Liver (tissue), 9 donors: ENCODE results near the gene GMDS. TPM values are rescaled to one million over a fixed set of nuclear protein-coding genes. Genes with fewer than 3 reads are reported as not detected.

Experiments used
- DNase-seq: peaks from one replicate; pipeline ENCODE4 v3.0.0-alpha.2; 2017; ENCODE audit warnings: low spot score
- H3K27ac ChIP-seq, 2 donors: one replicate each; pipeline ENCODE4 v1.7.0; 2013; ENCODE audit warnings: inconsistent platforms in 2 of 2, low read length in 2 of 2, control low read depth in 1 of 2, low read depth in 1 of 2, mild to moderate bottlenecking in 1 of 2
- H3K27me3 ChIP-seq, 4 donors: one replicate each; pipeline versions ENCODE4 v1.6.1 to v1.7.0; 2013; ENCODE audit warnings: low read length in 3 of 4, inconsistent platforms in 1 of 4, mild to moderate bottlenecking in 1 of 4, moderate library complexity in 1 of 4; ENCODE audit not compliant: control insufficient read depth in 4 of 4, insufficient read depth in 4 of 4
- H3K36me3 ChIP-seq, 4 donors: one replicate each; pipeline versions ENCODE4 v1.6.1 to v1.7.0; 2013; ENCODE audit warnings: low read length in 3 of 4, mild to moderate bottlenecking in 3 of 4, low read depth in 1 of 4, moderate library complexity in 1 of 4; ENCODE audit not compliant: control insufficient read depth in 4 of 4, insufficient read depth in 3 of 4
- H3K4me1 ChIP-seq, 4 donors: one replicate each; pipeline versions ENCODE4 v1.6.1 to v1.7.0; 2013; ENCODE audit warnings: low read length in 3 of 4, mild to moderate bottlenecking in 3 of 4, moderate library complexity in 1 of 4; ENCODE audit not compliant: control insufficient read depth in 4 of 4, insufficient read depth in 4 of 4
- H3K4me3 ChIP-seq, 3 donors: one replicate each; pipeline versions ENCODE4 v1.6.1 to v1.7.0; 2013; ENCODE audit warnings: low read length in 3 of 3, control low read depth in 1 of 3, low read depth in 1 of 3, mild to moderate bottlenecking in 1 of 3
- H3K9ac ChIP-seq, 2 donors: one replicate each; pipeline ENCODE4 v1.7.0; 2013; ENCODE audit warnings: low read length in 2 of 2, mild to moderate bottlenecking in 2 of 2, moderate library complexity in 2 of 2, control low read depth in 1 of 2, low read depth in 1 of 2
- H3K9me3 ChIP-seq, 4 donors: one replicate each; pipeline versions ENCODE4 v1.6.1 to v1.7.0; 2013; ENCODE audit warnings: low read length in 3 of 4; ENCODE audit not compliant: control insufficient read depth in 4 of 4
- CTCF ChIP-seq: fragments of 150-350 bp; IDR thresholded peaks from 2 replicates; pipeline ENCODE4 v1.5.1; 2017; ENCODE audit warnings: improper control_type of control experiment, low read depth, low read length; ENCODE audit not compliant: missing input control
- EGR1 ChIP-seq, 2 donors: IDR thresholded peaks; 2 replicates each; pipeline ENCODE4 v1.6.1; 2016 to 2018; ENCODE audit warnings: antibody characterized with exemption in 2 of 2, low read depth in 2 of 2
- FOXA1 ChIP-seq: IDR thresholded peaks from 2 replicates; pipeline ENCODE4 v1.6.1; 2016; ENCODE audit warnings: antibody characterized with exemption
- FOXA2 ChIP-seq: IDR thresholded peaks from 2 replicates; pipeline ENCODE4 v1.6.1; 2016; ENCODE audit warnings: antibody characterized with exemption
- GABPA ChIP-seq, 2 donors: IDR thresholded peaks in 1 of 2; conservative IDR thresholded peaks in 1 of 2; 2 replicates each; pipeline ENCODE4 v1.6.1; 2016; ENCODE audit warnings: antibody characterized with exemption in 2 of 2, mild to moderate bottlenecking in 1 of 2, moderate library complexity in 1 of 2
- HNF4A ChIP-seq, 2 donors: conservative IDR thresholded peaks; 2 replicates each; pipeline ENCODE4 v1.6.1; 2016; ENCODE audit warnings: antibody characterized with exemption in 2 of 2, mild to moderate bottlenecking in 2 of 2
- HNF4G ChIP-seq: IDR thresholded peaks from 2 replicates; pipeline ENCODE4 v1.6.1; 2016; ENCODE audit warnings: antibody characterized with exemption
- JUND ChIP-seq, 2 donors: IDR thresholded peaks; 2 replicates each; pipeline ENCODE4 v1.6.1; 2016; ENCODE audit warnings: antibody characterized with exemption in 2 of 2
- MAX ChIP-seq: IDR thresholded peaks from 2 replicates; pipeline ENCODE4 v1.6.1; 2016; ENCODE audit warnings: antibody characterized with exemption
- NR2F2 ChIP-seq: IDR thresholded peaks from 2 replicates; pipeline ENCODE4 v1.6.1; 2016; ENCODE audit warnings: antibody characterized with exemption
- RAD21 ChIP-seq, 2 donors: IDR thresholded peaks; 2 replicates each; pipeline ENCODE4 v1.6.1; 2016; ENCODE audit warnings: antibody characterized with exemption in 2 of 2, mild to moderate bottlenecking in 2 of 2
- REST ChIP-seq: IDR thresholded peaks from 2 replicates; pipeline ENCODE4 v1.6.1; 2016; ENCODE audit warnings: antibody characterized with exemption, mild to moderate bottlenecking
- RXRA ChIP-seq, 2 donors: IDR thresholded peaks; 2 replicates each; pipeline ENCODE4 v1.6.1; 2017 to 2018; ENCODE audit warnings: antibody characterized with exemption in 2 of 2, mild to moderate bottlenecking in 1 of 2
- SP1 ChIP-seq: IDR thresholded peaks from 2 replicates; pipeline ENCODE4 v1.6.1; 2018; ENCODE audit warnings: antibody characterized with exemption, mild to moderate bottlenecking
- TAF1 ChIP-seq: conservative IDR thresholded peaks from 2 replicates; pipeline ENCODE4 v1.6.1; 2016; ENCODE audit warnings: antibody characterized with exemption, mild to moderate bottlenecking
- YY1 ChIP-seq: IDR thresholded peaks from 2 replicates; pipeline ENCODE4 v1.6.1; 2016; ENCODE audit warnings: antibody characterized with exemption, mild to moderate bottlenecking
- WGBS: extraction: QIAGEN DNeasy Blood & Tissue Kit; methylation state at CpG from one replicate; pipeline ENCODE4 v1.1.7; 2013; 5-methylcytosine and 5-hydroxymethylcytosine counted together
- polyA plus RNA-seq, 2 donors: library from polyadenylated mRNA; stranded (reverse) in 1 of 2; unstranded in 1 of 2; fragments of 200-250 nt in 1 of 2; fragments of >200 nt in 1 of 2; fragmentation: Nextera tagmentation in 1 of 2; extraction: Ambion mirVana in 1 of 2; gene quantifications; one replicate each; pipeline versions ENCODE4 v1.2.1 to v1.2.3, GENCODE V29; 2013 to 2015
- total RNA-seq, 2 donors: library from RNA; depleted of rRNA; stranded (reverse); fragments of >200 nt; gene quantifications; one replicate each; pipeline ENCODE4 v1.2.3, GENCODE V29; 2014
- TF ChIP-seq, protein P1 (sequence below): IDR thresholded peaks from 2 replicates; pipeline ENCODE4 v1.6.1; 2016; ENCODE audit warnings: antibody characterized with exemption
- TF ChIP-seq, protein P2 (sequence below): IDR thresholded peaks from 2 replicates; pipeline ENCODE4 v1.6.1; 2016; ENCODE audit warnings: antibody characterized with exemption
- donor health status: healthy.
- donor health status: healthy.
- donor health status: healthy.
- donor health status: healthy.
- donor health status: healthy.

The GMDS gene
- total and polyA plus RNA-seq, 4 donors: 3.5 to 15.6 (median 13.0) TPM

DNA sequence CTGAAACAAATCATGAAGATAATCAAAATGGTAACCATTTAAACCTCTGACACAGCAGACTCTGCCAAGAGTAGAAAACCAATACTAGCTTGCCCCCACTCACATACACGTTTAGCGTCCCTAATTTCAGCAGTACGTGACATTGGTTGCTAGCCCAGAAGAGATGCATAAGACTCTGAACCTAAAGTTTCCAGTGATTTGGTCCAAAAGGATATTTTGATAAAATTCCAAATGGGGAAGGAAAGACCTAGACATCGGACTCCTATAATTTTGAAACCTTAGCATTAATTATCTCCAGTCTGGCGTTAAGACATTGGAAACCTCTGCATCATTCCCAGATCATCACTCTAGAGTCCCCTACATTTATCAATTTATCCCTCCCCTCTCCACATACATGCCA is 98.1 kb downstream of the GMDS start:
- Histone ChIP-seq H3K36me3 (no peaks in the 10 kb centered on the region), H3K27me3 (no peaks in the 10 kb centered on the region), H3K4me1 (no peaks in the 10 kb centered on the region), H3K4me3 (no peak overlapping the region), H3K9me3 (no peaks in the 10 kb centered on the region), H3K27ac (no peak overlapping the region), H3K9ac (no peak overlapping the region)
- 94% methylated on average over 5 of the region's 5 CpGs for WGBS
- no peak for DNase-seq
- TF ChIP-seq, protein P1, sequence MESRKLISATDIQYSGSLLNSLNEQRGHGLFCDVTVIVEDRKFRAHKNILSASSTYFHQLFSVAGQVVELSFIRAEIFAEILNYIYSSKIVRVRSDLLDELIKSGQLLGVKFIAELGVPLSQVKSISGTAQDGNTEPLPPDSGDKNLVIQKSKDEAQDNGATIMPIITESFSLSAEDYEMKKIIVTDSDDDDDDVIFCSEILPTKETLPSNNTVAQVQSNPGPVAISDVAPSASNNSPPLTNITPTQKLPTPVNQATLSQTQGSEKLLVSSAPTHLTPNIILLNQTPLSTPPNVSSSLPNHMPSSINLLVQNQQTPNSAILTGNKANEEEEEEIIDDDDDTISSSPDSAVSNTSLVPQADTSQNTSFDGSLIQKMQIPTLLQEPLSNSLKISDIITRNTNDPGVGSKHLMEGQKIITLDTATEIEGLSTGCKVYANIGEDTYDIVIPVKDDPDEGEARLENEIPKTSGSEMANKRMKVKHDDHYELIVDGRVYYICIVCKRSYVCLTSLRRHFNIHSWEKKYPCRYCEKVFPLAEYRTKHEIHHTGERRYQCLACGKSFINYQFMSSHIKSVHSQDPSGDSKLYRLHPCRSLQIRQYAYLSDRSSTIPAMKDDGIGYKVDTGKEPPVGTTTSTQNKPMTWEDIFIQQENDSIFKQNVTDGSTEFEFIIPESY: no peak
- no peak for TF ChIP-seq GABPA (IDR thresholded peaks at IDR 0.05 in 1 of 2, conservative IDR thresholded peaks at IDR 0.05 in 1 of 2)
- TF ChIP-seq MAX: no peak
- TF ChIP-seq HNF4G: no peak
- TF ChIP-seq, protein P2, sequence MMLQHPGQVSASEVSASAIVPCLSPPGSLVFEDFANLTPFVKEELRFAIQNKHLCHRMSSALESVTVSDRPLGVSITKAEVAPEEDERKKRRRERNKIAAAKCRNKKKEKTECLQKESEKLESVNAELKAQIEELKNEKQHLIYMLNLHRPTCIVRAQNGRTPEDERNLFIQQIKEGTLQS: no peak
- no peak for TF ChIP-seq REST
- no peak for TF ChIP-seq JUND (IDR thresholded peaks at IDR 0.05)

- Histone ChIP-seq H3K4me3 (no peak overlapping the region), H3K27me3 (no peaks in the 10 kb centered on the region), H3K27ac (no peak overlapping the region), H3K9me3 (no peaks in the 10 kb centered on the region), H3K4me1 (no peaks in the 10 kb centered on the region), H3K36me3 (no peaks in the 10 kb centered on the region), H3K9ac (no peak overlapping the region)
- no peak for DNase-seq
- no peak for TF ChIP-seq JUND (IDR thresholded peaks at IDR 0.05)
- TF ChIP-seq HNF4G: no peak
- TF ChIP-seq FOXA2: no peak
- TF ChIP-seq GABPA (IDR thresholded peaks at IDR 0.05 in 1 of 2, conservative IDR thresholded peaks at IDR 0.05 in 1 of 2): no peak
- TF ChIP-seq CTCF: no peak
- TF ChIP-seq, protein P1: no peak
- no peak for TF ChIP-seq YY1
- no peak for TF ChIP-seq NR2F2
- TF ChIP-seq RAD21 (IDR thresholded peaks at IDR 0.05): no peak
- no peak for TF ChIP-seq MAX
- no peak for TF ChIP-seq HNF4A (conservative IDR thresholded peaks at IDR 0.05)
- TF ChIP-seq TAF1: no peak
- TF ChIP-seq RXRA (IDR thresholded peaks at IDR 0.05): no peak
- no peak for TF ChIP-seq FOXA1
- TF ChIP-seq, protein P2: no peak
- no peak for TF ChIP-seq EGR1 (IDR thresholded peaks at IDR 0.05; ENCODE audit: low read depth in 2 of 2)
- TF ChIP-seq SP1: no peak
- TF ChIP-seq REST: no peak
- WGBS: 94% methylated on average over 4 of the region's 4 CpGs
Measured at GRCh38 chr6:2144210-2144609, 101.2 kb downstream of the GMDS start.
